Pancreas (tissue), 10 donors: ENCODE measurements around the gene INTS1. TPM values are rescaled to one million over a fixed set of nuclear protein-coding genes. Genes with fewer than 3 reads are reported as not detected.

Source experiments
- ATAC-seq, 4 donors: fragments of 200-7000 bp; cut with Tn5 transposase; one replicate each; pipeline versions ENCODE4 v1.8.0 to v1.9.1; 2020; ENCODE audit warnings: mild to moderate bottlenecking in 4 of 4, moderate library complexity in 4 of 4
- DNase-seq, 6 donors: peaks; one replicate each; pipeline ENCODE4 v3.0.0-alpha.2; 2020
- FAIRE-seq: peaks from 2 replicates; lab custom pipeline; 2012; peaks lifted over from hg19 to GRCh38; lab: Jason Lieb, UNC
- H3K27ac ChIP-seq, 4 donors: fragments of 200-600 bp; sonication (generic); 1 replicate in 3 of 4; 2 replicates in 1 of 4; pipeline versions ENCODE4 v1.5.0 to v1.8.0; 2020
- H3K27me3 ChIP-seq, 4 donors: fragments of 200-600 bp; one replicate each; pipeline ENCODE4 v1.8.0; 2021
- H3K36me3 ChIP-seq, 3 donors: fragments of 200-600 bp; sonication (generic) in 1 of 3; one replicate each; pipeline versions ENCODE4 v1.5.0 to v1.8.0; 2020 to 2021
- H3K4me1 ChIP-seq, 3 donors: fragments of 200-600 bp; one replicate each; pipeline ENCODE4 v1.8.0; 2021
- H3K4me3 ChIP-seq, 4 donors: fragments of 200-600 bp; sonication (generic) in 2 of 4; one replicate each; pipeline versions ENCODE4 v1.5.0 to v1.8.0; 2020 to 2021
- H3K9me3 ChIP-seq, 4 donors: fragments of 200-600 bp; one replicate each; pipeline ENCODE4 v1.8.0; 2021
- CTCF ChIP-seq, 4 donors: fragments of 200-600 bp; sonication (generic) in 3 of 4; IDR thresholded peaks; one replicate each; pipeline versions ENCODE4 v1.5.0 to v1.8.0; 2021; ENCODE audit warnings: antibody characterized with exemption in 4 of 4
- WGBS, 2 donors: extraction: QIAGEN DNeasy Blood & Tissue Kit; methylation state at CpG; one replicate each; pipeline ENCODE4 v1.1.7; 2013; 5-methylcytosine and 5-hydroxymethylcytosine counted together
- intact Hi-C, 3 donors: fragments of 100-400 bp; cut with DNase I; formaldehyde crosslinking; loops; one replicate each; pipeline versions ENCODE4 v1.11.1 to v1.14.2; 2022
- polyA plus RNA-seq, 2 donors: library from polyadenylated mRNA; stranded (reverse); fragments of 200-250 nt; gene quantifications; one replicate each; pipeline ENCODE4 v1.2.3, GENCODE V29; 2013
- total RNA-seq, 6 donors: library from RNA; stranded (reverse); fragmentation: NEBNext Ultra II Directional in 4 of 6; extraction: Animal tissue kit (Norgen Biotek cat#: 25700) in 4 of 6; gene quantifications; one replicate each; pipeline versions ENCODE4 v1.2.1 to v1.2.4, GENCODE V29; 2021 to 2023
- donor health status: healthy with polysubstance abuse.
- donor health status: DM: no; HTN: no; CAD: no; lungs with moderate emphysema.
- donor health status: DM: no; HTN: no; CAD: no.
- donor health status: control.
- donor health status: control.
- donor health status: Bipolar disorder and iron deficiency.
- donor health status: DM: yes; HTN: yes; CAD: no.
- donor health status: DM: no; HTN: no; CAD: no.
- donor health status: DM: no; HTN: no; CAD: no.
- donor health status: DM: yes; HTN: yes; CAD: no.

The INTS1 gene
- total and polyA plus RNA-seq, 8 donors = 45.0 to 166 (median 62.2) TPM

DNA sequence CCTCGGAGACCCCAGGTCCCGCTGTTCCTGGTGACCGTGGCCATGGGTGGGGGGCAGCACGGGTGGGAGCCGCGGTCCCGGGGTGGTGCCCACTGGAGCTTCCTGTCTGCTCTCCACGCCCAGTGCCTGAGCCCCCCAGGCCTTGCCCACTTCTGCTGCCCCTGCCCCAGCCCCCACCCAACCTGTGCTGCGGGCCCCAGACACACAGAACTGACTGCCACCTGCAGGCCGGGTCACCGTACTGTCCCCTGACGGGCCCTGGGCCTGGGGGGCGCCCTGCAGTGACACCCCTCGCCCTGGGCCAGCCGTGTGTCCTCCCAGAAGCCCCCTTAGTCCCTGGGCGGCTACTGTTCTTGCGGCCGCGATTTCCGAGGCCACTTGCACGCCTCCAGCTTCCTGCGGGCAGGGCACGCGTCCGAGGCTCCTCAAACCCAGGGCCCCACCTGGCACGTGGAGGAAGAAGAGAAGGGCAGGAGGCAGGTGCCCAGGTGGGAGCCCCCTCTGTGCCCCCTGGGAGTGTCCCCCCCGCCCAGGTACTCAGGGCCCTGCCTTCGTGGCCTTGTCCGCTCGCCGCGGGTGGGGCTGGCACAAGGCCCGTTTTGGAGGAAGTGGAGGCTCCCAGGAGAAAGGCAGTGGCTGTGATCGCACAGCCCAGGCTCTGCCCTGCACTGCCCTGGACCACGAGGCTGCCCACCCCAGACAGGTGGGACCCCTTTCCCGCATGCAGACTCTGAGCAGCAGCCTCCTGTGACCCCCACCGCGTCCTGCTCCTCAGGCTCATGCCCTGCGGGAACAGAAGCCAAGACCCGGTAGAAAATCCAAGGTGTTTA is 41.4 kb upstream of the INTS1 start:
- Histone ChIP-seq H3K9me3 (no peaks in the 10 kb centered on the region), H3K27ac (peak overlapping the region; percentile 46 to 61 (median 52)), H3K4me1 (peaks cover 5 to 12% (median 12%) of the 10 kb centered on the region in 3 donors), H3K4me3 (no peak overlapping the region), H3K27me3 (no peaks in the 10 kb centered on the region), H3K36me3 (peaks cover 2 to 51% (median 9%) of the 10 kb centered on the region in 3 donors)
- peak; percentile 8 to 42 (median 12) for ATAC-seq
- DNase-seq = peak in 5 of 6 donors; percentile 35 to 85 (median 64)
- 58% methylated on average over 40 of the region's 40 CpGs for WGBS, 2 donors
- intact Hi-C loops = no loop called here
- no peak for TF ChIP-seq CTCF (IDR thresholded peaks at IDR 0.05)
- FAIRE-seq = no peak

DNA sequence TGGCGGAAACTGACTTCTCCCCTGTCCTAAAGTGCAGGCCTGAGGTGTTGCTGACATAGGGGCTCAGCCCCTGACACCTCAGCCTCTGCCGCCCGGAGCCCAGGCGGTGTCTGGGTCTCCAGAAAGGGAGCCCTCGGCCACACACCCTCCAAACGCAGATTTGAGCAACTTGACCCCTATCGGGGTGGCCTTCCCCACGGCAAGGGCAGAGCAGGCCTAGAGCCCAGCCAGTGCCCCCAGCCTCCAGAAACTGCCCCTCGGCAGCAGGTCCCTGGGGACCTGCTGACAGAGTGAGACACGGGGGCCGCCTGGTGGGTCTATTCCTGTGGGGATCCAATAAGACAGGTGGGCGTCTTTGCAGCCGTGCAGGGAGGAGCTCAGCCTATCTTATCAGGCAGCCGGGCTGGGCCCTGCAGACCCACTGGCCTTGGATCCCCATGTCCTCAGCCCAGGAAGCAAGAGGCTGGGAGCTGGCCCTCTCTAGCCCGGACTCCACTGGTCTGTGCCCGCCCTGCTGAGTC is 40.8 kb upstream of the INTS1 start:
- no peak for TF ChIP-seq CTCF (IDR thresholded peaks at IDR 0.05)
- DNase-seq (peak in 2 of 6 donors; percentile 51 to 64), FAIRE-seq (no peak), ATAC-seq (peak in 3 of 4 donors; percentile 1 to 9 (median 2))
- 80% methylated on average over 16 of the region's 16 CpGs for WGBS, 2 donors
- H3K36me3 ChIP-seq = peaks cover 8 to 51% (median 16%) of the 10 kb centered on the region in 3 donors
- H3K27ac ChIP-seq = peak overlapping the region in 1 of 4 donors; percentile 13
- no peaks in the 10 kb centered on the region for H3K27me3 ChIP-seq
- no peak overlapping the region for H3K4me3 ChIP-seq
- intact Hi-C loops = no loop called here
- H3K4me1 ChIP-seq = peaks cover 5 to 12% (median 12%) of the 10 kb centered on the region in 3 donors
- H3K9me3 ChIP-seq = no peaks in the 10 kb centered on the region

DNA sequence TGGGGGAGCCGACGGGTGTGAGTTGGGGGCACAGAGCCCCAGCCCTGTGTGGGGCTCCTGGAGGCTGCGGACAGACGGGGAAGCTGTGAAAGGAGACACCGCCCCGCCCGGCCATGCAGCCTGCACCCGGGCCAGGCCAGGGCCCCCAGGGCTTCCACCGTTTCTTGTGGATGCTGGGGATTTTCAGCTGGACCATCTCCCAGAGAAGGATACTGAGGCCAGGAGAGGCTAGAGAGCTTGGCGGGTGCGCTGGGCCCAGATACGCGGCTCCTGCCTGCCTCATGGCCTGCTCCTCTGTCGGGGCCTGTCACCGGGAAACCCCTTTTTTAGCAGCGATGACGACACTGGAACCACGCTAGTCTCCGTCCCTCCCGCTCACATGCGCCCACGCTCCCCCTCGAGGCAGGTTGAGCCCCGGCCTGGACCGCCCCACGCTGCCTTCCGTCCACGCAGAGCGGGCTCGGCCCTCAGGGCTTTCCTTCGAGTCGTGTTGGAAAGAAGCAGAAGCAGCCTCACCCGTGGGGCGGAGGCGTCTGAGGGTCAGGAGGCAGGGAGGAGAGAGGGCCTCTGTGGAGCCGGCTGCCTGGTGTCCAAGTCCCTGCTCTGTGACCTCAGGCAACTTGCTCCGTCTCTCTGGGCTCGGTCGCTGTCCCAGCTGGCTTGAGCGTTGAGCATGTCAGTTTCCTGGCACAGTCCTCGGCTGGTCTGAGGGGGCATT is 40.1 kb upstream of the INTS1 start:
- H3K36me3 ChIP-seq = peaks cover 8 to 51% (median 17%) of the 10 kb centered on the region in 3 donors
- TF ChIP-seq CTCF (IDR thresholded peaks at IDR 0.05) = no peak

GRCh38 chr7:1543826-1544177 is 39.6 kb upstream of the INTS1 start:
- TF ChIP-seq CTCF (IDR thresholded peaks at IDR 0.05) = no peak
- peak in 1 of 4 donors; percentile 7 for ATAC-seq
- peak in 3 of 6 donors; percentile 46 to 60 (median 58) for DNase-seq
- Histone ChIP-seq H3K4me1 (peaks cover 5 to 12% (median 12%) of the 10 kb centered on the region in 3 donors), H3K27ac (no peak overlapping the region), H3K4me3 (no peak overlapping the region), H3K27me3 (no peaks in the 10 kb centered on the region), H3K36me3 (peaks cover 8 to 49% (median 17%) of the 10 kb centered on the region in 3 donors), H3K9me3 (no peaks in the 10 kb centered on the region)
- intact Hi-C loops = no loop called here
- WGBS, 2 donors = 62 to 69% methylated on average over 6 of the region's 6 CpGs
- no peak for FAIRE-seq

More for the DNA sequence above, 40.1 kb upstream of the INTS1 start:
- Histone ChIP-seq H3K9me3 (no peaks in the 10 kb centered on the region), H3K27ac (no peak overlapping the region), H3K4me3 (no peak overlapping the region), H3K27me3 (no peaks in the 10 kb centered on the region), H3K4me1 (peaks cover 5 to 12% (median 12%) of the 10 kb centered on the region in 3 donors)
- WGBS, 2 donors = 81 to 85% methylated on average over 40 to 41 of the region's 41 CpGs
- peak in 2 of 4 donors; percentile 0 to 2 for ATAC-seq
- FAIRE-seq = no peak
- intact Hi-C loops = no loop called here
- peak in 3 of 6 donors; percentile 34 to 80 (median 55) for DNase-seq
